HG03558 (cell line): Measurements from ENCODE around the gene TTN.

ENCODE experiments used
- ATAC-seq: cut with Tn5 transposase; IDR thresholded peaks from one replicate; pipeline ENCODE4 v1.9.1; 2021; ENCODE audit warnings: moderate number of reproducible peaks; ENCODE audit not compliant: unreplicated experiment; ENCODE audit errors: extremely low read depth

Gene TTN

GRCh38 chr2:178819147-178819875 is 12.1 kb upstream of the TTN start:
- no peak for ATAC-seq

DNA sequence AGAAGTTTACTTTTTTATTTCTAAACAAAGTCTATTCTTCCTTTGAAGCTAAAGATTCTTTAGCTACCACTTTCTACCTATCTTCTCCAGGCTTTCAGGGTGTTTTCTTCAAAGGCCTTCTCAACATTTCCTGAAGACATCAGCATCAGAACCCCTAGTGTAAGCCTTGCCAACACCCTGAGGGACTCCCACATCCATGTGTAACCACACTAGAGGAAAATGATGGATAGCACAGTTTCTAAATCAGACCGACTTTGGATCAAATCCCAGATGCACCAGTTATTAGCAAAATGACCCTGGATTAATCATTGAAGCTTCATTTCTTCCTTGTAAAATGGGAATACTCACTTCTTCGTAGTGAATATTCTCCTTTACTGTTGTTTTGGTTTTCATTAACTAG is 4.7 kb upstream of the TTN start:
- no peak for ATAC-seq

DNA sequence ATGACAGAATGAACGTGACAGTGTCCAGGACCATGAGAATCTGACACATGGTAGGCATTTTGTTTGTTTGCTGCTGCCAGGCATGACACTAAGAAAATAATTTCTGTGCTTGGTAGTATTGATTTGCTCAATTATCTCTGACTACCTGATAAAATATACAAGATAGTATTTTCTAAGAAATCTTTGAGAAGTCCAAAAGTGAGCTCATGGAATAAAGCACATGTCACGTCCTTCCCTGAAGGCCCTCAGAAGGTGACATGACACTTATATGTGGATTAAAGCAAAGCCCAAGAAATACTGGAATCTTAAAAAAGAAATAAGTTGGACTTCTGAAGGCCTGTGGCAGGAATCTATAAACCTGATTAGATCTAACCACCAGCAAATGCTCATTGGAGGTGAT is 3.8 kb upstream of the TTN start:
- no peak for ATAC-seq

- no peak for ATAC-seq
Measured at GRCh38 chr2:178810422-178810821, 3.2 kb upstream of the TTN start.

- no peak for ATAC-seq
Measured at GRCh38 chr2:178806543-178806942, 680 bp downstream of the TTN start.

GRCh38 chr2:178805457-178805856 is 1.8 kb downstream of the TTN start:
- no peak for ATAC-seq

GRCh38 chr2:178804791-178805190 is 2.4 kb downstream of the TTN start:
- ATAC-seq = no peak

DNA sequence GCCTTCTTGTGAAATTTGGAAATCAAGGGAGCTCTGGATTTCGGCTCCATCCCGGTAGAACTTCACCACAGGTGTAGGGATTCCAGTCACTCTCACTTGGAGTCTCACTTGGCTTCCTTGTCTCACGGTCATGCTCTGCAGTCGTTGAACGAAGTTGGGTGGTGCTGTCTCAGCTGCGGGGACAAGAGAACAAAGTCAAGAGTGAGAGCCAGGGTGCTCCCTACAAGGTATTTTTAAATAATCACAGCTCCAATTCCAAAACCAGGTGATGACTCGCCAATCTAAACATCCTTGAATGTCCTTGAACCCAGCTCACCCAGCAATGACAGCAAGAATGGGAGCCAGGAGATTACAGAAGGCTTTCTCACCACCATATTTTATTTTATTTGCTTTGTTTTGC is 6.7 kb downstream of the TTN start:
- ATAC-seq = no peak

DNA sequence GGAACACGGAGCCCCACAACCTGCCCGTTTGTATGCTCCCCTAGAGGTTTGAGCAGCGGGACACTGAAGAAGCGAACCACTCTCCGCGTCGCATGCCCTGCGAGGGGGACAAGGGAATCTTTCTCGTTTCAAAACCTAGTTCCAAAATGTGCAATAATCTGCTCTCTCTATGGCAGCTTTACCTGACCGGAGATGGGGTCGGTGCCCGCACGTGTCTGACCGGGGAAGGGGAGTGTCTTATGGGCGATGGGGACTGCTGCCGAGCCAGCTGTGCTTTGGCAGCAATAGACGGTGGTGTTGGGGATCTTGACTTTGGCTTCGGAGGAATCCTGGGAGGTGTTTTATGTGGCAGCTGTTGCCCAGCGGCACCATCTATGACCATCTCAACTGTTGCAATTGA is 7.9 kb downstream of the TTN start:
- ATAC-seq = no peak

- no peak for ATAC-seq
Measured at GRCh38 chr2:178796079-178796677, 11.0 kb downstream of the TTN start.

DNA sequence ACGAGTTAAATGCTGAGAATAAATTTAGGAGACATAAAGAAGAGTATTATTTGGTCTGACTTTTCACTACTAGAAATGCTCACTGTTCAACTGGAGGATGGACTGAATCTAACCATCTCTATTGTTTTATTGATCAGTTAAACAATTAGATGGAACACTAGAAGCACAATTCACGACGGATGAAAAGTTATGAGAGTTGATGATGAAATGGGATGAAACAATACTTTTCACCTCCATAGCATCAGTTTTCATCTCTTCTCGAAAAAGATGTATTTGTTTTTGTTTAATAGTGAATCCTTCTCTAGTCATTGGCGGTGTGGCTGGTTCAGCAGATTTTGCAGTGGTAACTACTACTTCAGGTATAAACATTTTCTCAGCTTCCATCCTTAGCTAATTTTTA is 19.3 kb downstream of the TTN start:
- no peak for ATAC-seq

GRCh38 chr2:178787155-178787554 is 20.1 kb downstream of the TTN start:
- ATAC-seq = no peak

GRCh38 chr2:178783889-178784288 is 23.3 kb downstream of the TTN start:
- ATAC-seq = no peak

GRCh38 chr2:178782236-178782635 is 25.0 kb downstream of the TTN start:
- ATAC-seq = no peak

- ATAC-seq = no peak
Measured at GRCh38 chr2:178777577-178777976, 29.6 kb downstream of the TTN start.

DNA sequence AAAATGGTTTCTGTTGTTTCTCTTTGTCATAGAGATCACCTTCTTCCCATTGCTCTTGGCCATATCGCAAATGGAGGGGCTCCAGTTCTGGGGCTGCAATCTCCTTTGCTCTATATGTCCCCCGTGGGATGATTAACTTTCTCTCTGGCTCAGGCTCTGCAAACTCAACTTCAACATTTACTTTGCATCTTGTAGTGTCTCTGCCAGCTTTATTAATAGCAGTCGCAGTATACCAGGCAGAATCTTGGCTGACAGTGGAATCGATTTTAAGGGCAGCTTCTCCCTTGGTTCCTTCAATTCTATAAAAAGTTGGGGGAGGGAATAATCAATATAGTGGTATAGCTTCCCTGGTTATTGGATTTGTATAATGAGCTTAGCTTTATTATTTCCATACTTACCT is 30.5 kb downstream of the TTN start:
- no peak for ATAC-seq

DNA sequence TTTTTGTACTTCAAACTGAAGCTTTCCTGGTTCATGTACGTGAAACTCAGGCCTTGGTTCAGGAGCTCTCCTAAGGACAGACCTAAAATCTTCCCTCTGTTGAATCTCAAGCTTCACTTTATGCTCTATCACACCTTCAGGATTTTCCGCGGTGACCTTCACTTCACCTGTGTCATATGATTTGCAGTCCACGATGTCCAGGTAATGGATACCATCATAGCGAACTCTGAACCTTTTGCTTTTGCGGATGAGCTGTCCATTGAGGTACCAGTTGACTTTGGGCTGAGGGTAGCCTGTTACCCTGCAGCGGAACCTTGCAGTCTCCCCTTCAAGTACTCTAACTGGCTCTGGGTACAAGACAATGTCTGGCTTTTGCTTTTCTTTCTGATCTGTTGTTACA is 31.2 kb downstream of the TTN start:
- no peak for ATAC-seq

- ATAC-seq = no peak
Measured at GRCh38 chr2:178770518-178770917, 36.7 kb downstream of the TTN start.

- ATAC-seq = no peak
Measured at GRCh38 chr2:178767094-178768060, 39.8 kb downstream of the TTN start.

- ATAC-seq = no peak
Measured at GRCh38 chr2:178764097-178764496, 43.1 kb downstream of the TTN start.

GRCh38 chr2:178761759-178762371 is 45.4 kb downstream of the TTN start:
- no peak for ATAC-seq
